Uterus (tissue), 4 donors: ENCODE measurements around the gene PA2G4. TPM values are rescaled to one million over a fixed set of nuclear protein-coding genes. Genes with fewer than 3 reads are reported as not detected.

Source experiments
- DNase-seq, 2 donors: peaks; one replicate each; pipeline ENCODE4 v3.0.0-alpha.2; 2019 to 2020
- H3K27ac ChIP-seq, 2 donors: fragments of 200-600 bp; sonication (generic); 1 replicate in 1 of 2; 2 replicates in 1 of 2; pipeline ENCODE4 v1.5.1; 2016 to 2018
- H3K27me3 ChIP-seq, 2 donors: fragments of 200-600 bp; sonication (generic); one replicate each; pipeline ENCODE4 v1.5.1; 2018 to 2019; ENCODE audit warnings: control low read depth in 1 of 2
- H3K36me3 ChIP-seq, 2 donors: fragments of 200-600 bp; sonication (generic); one replicate each; pipeline ENCODE4 v1.5.1; 2019; ENCODE audit warnings: control low read depth in 1 of 2
- H3K4me1 ChIP-seq, 2 donors: fragments of 200-600 bp; sonication (generic); one replicate each; pipeline ENCODE4 v1.5.1; 2018 to 2019; ENCODE audit warnings: control low read depth in 1 of 2
- H3K4me3 ChIP-seq, 2 donors: fragments of 200-600 bp; sonication (generic); 1 replicate in 1 of 2; 2 replicates in 1 of 2; pipeline ENCODE4 v1.5.1; 2018 to 2019; ENCODE audit warnings: mild to moderate bottlenecking in 1 of 2
- H3K9me3 ChIP-seq, 2 donors: fragments of 200-600 bp; sonication (generic); one replicate each; pipeline ENCODE4 v1.5.1; 2019; ENCODE audit warnings: control low read depth in 1 of 2
- POLR2A ChIP-seq, 2 donors: fragments of 450-650 bp; IDR thresholded peaks; one replicate each; pipeline ENCODE4 v1.6.1; 2016; ENCODE audit warnings: antibody characterized with exemption in 2 of 2, mild to moderate bottlenecking in 1 of 2, moderate library complexity in 1 of 2
- intact Hi-C: fragments of 100-400 bp; cut with DNase I; formaldehyde crosslinking; loops from one replicate; pipeline ENCODE4 v1.15.1; 2023; ENCODE audit warnings: low total_unique reads
- total RNA-seq, 4 donors: library from RNA; depleted of rRNA in 3 of 4; stranded (reverse); fragments of >200 nt in 3 of 4; gene quantifications; one replicate each; pipeline versions ENCODE4 v1.1.0 to v1.2.4, GENCODE V29; 2014 to 2023
- TF ChIP-seq, protein P1 (sequence below), 4 experiments: fragments of 200-600 bp in 2 of 4; fragments of 450-650 bp in 2 of 4; sonication (generic) in 2 of 4; IDR thresholded peaks; one replicate each; pipeline ENCODE4 v1.5.1; 2016 to 2019; ENCODE audit warnings: antibody characterized with exemption in 4 of 4, mild to moderate bottlenecking in 2 of 4, moderate library complexity in 1 of 4
- donor health status: DM: yes; HTN: yes; CAD: no.

The PA2G4 gene
- total RNA-seq, 4 donors from 2014 or later, result 64.4 to 120 (median 81.0) TPM

DNA sequence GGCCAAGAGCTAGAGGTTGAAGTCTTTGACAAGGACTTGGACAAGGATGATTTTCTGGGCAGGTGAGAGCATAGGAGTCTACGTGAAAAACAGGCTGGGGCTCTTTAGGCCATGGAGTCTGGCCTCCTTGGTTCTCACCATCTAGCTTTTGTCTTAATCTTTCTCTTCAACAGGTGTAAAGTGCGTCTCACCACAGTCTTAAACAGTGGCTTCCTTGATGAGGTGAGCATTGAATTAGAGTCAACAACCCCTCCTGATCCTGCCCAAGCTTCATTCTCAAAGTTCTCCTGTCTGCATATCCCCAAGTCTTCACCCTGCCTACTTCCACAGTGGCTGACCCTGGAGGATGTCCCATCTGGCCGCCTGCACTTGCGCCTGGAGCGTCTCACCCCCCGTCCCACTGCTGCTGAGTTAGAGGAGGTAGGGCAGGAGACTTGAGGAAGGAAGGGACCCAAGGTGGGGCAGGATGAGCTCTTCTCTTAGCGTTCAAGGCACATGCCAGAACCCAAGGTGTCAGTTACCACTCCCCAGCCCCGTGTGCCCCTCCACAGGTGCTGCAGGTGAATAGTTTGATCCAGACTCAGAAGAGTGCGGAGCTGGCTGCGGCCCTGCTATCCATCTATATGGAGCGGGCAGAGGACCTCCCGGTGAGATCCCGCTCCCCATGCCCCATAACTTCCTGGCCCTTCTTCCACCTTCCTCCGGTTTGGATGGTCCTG, 33.7 kb downstream of the PA2G4 start:
- intact Hi-C loops, result no loop called here
- no peak overlapping the region for H3K4me3 ChIP-seq
- DNase-seq, result no peak
- H3K4me1 ChIP-seq, result no peaks in the 10 kb centered on the region
- H3K27me3 ChIP-seq, result no peaks in the 10 kb centered on the region
- H3K27ac ChIP-seq, result no peak overlapping the region
- no peak for TF ChIP-seq POLR2A (IDR thresholded peaks at IDR 0.05)
- TF ChIP-seq, protein P1, sequence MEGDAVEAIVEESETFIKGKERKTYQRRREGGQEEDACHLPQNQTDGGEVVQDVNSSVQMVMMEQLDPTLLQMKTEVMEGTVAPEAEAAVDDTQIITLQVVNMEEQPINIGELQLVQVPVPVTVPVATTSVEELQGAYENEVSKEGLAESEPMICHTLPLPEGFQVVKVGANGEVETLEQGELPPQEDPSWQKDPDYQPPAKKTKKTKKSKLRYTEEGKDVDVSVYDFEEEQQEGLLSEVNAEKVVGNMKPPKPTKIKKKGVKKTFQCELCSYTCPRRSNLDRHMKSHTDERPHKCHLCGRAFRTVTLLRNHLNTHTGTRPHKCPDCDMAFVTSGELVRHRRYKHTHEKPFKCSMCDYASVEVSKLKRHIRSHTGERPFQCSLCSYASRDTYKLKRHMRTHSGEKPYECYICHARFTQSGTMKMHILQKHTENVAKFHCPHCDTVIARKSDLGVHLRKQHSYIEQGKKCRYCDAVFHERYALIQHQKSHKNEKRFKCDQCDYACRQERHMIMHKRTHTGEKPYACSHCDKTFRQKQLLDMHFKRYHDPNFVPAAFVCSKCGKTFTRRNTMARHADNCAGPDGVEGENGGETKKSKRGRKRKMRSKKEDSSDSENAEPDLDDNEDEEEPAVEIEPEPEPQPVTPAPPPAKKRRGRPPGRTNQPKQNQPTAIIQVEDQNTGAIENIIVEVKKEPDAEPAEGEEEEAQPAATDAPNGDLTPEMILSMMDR (IDR thresholded peaks at IDR 0.05), result no peak
- H3K36me3 ChIP-seq, result no peaks in the 10 kb centered on the region
- H3K9me3 ChIP-seq, result no peaks in the 10 kb centered on the region

DNA sequence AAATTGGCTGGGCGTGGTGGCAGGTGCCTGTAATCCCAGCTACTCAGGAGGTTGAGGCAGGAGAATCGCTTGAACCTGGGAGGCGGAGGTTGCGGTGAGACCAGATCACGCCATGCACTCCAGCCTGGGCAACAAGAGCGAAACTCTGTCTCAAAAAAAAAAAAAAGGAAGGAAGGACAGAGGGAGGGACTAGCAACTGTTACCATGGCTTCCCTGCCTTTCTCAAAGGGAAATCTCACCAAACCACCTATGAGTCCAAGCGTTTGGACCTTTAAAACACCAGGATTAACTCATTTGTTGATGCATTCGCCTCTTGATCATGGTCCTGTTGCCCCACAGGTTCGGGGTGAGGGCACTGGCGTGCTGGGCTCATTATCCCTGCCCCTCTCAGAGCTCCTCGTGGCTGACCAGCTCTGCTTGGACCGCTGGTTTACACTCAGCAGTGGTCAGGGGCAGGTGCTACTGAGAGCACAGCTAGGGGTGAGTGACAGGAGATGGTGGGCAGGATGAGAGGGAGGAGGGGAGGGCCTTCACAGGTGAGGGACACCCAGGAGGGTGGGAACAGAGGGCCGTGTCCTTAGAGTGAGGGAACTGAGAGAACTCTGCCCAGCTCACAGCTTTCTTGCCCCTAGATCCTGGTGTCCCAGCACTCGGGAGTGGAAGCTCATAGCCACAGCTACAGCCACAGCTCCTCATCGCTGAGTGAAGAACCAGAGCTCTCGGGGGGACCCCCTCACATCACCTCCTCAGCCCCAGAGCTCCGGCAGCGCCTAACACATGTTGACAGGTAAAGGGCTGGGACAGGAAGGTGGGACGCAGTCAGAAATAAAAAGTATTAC, 37.8 kb downstream of the PA2G4 start:
- no peaks in the 10 kb centered on the region for H3K36me3 ChIP-seq
- DNase-seq, result no peak
- H3K9me3 ChIP-seq, result no peaks in the 10 kb centered on the region
- TF ChIP-seq POLR2A (IDR thresholded peaks at IDR 0.05), result no peak
- TF ChIP-seq, protein P1 (IDR thresholded peaks at IDR 0.05), result no peak
- H3K4me1 ChIP-seq, result no peaks in the 10 kb centered on the region
- H3K4me3 ChIP-seq, result no peak overlapping the region
- no peaks in the 10 kb centered on the region for H3K27me3 ChIP-seq
- H3K27ac ChIP-seq, result no peak overlapping the region
- intact Hi-C loops, result no loop called here

DNA sequence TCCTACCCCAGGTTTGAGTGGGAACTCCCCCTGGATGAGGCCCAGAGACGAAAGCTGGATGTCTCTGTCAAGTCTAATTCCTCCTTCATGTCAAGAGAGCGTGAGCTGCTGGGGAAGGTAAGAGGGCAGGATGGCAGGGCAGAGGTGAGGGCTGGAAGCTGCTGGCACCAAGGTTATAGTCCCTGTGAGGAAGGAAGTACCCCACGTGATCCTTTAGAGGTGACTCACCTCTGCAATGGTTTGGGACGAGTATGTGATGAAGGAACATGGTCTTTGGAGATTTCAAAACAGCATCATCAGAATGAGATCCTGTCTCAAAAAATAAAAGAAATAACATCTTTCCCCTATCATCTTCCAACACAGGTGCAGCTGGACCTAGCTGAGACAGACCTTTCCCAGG, 38.9 kb downstream of the PA2G4 start:
- no peaks in the 10 kb centered on the region for H3K36me3 ChIP-seq
- TF ChIP-seq, protein P1 (IDR thresholded peaks at IDR 0.05), result no peak
- no peak for TF ChIP-seq POLR2A (IDR thresholded peaks at IDR 0.05)
- no peak for DNase-seq
- H3K4me1 ChIP-seq, result no peaks in the 10 kb centered on the region
- intact Hi-C loops, result no loop called here
- no peak overlapping the region for H3K4me3 ChIP-seq
- no peaks in the 10 kb centered on the region for H3K27me3 ChIP-seq
- H3K9me3 ChIP-seq, result no peaks in the 10 kb centered on the region
- H3K27ac ChIP-seq, result peak overlapping the region; percentile 65 to 81

DNA sequence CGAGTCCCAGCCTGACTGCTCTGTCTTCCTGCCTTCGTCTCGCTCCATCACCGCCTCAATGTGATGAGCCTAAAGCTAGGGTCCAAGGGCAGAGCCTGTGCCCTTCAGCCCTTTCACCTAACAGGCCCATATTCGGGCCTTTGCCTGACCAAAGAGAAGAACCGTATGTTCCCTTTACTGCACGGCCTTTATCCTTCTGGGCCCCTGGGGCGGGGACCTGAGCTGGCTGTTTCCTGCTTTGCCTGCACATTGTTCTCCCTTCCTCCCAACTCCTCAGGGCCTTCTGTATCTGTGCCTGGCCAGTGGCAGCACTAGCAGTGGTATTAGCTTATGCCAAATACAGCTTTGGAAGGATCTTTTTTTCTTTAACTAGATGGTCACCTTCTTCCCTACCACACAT, 39.5 kb downstream of the PA2G4 start:
- peak overlapping the region; percentile 65 to 81 for H3K27ac ChIP-seq
- TF ChIP-seq POLR2A (IDR thresholded peaks at IDR 0.05), result no peak
- TF ChIP-seq, protein P1 (IDR thresholded peaks at IDR 0.05), result no peak
- no peaks in the 10 kb centered on the region for H3K27me3 ChIP-seq
- intact Hi-C loops, result no loop called here
- H3K36me3 ChIP-seq, result no peaks in the 10 kb centered on the region
- no peak overlapping the region for H3K4me3 ChIP-seq
- no peaks in the 10 kb centered on the region for H3K4me1 ChIP-seq
- no peak for DNase-seq
- H3K9me3 ChIP-seq, result no peaks in the 10 kb centered on the region

DNA sequence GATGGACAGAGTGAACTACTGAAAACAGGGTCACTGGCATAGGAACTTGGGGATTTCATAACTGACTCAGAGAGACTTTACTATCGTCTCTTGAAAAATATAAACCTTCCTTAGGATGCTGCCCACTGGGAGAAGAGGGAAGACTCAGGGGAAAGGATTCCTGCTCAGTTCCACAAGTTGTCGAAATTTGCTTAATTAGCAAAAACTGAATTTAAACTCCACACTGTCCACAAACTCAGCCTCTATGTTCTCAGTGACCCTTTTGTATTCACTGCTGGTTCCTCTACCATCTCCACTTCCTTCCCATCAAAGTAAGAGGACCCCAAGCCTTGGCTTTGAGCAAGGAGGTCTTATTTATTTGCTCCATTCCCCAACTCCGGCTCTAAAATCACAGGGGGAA, 40.9 kb downstream of the PA2G4 start:
- Histone ChIP-seq H3K27me3 (no peaks in the 10 kb centered on the region), H3K9me3 (no peaks in the 10 kb centered on the region), H3K4me3 (no peak overlapping the region), H3K27ac (peak overlapping the region in 1 of 2 donors; percentile 81), H3K36me3 (no peaks in the 10 kb centered on the region), H3K4me1 (no peaks in the 10 kb centered on the region)
- DNase-seq, result no peak
- intact Hi-C loops, result no loop called here
- TF ChIP-seq, protein P1 (IDR thresholded peaks at IDR 0.05), result no peak
- TF ChIP-seq POLR2A (IDR thresholded peaks at IDR 0.05), result no peak
